Endothelial cell of umbilical vein (primary cell): ENCODE measurements around the gene ANKRD44. TPM values are rescaled to one million over a fixed set of nuclear protein-coding genes. Genes with fewer than 3 reads are reported as not detected.

Experiments used
- BruUV-seq: library from RNA; stranded (reverse); fragments of 400-500 nt; replicated peaks from 2 replicates; lab custom pipeline; 2021; lab: Mats Ljungman, UMichigan
- CTCF ChIA-PET: fragments of 300-600, 350-600 bp; sonication (Branson Sonifier 250); formaldehyde crosslinking; loops from one replicate; lab custom pipeline; 2021; ENCODE audit warnings: antibody characterized with exemption, inconsistent platforms; lab: Charles Lee
- POLR2A ChIA-PET: fragments of 300-600, 350-600 bp; sonication (Branson Sonifier 250); formaldehyde crosslinking; loops from one replicate; lab custom pipeline; 2021; ENCODE audit warnings: antibody characterized with exemption, inconsistent platforms; lab: Charles Lee
- DNase-seq: peaks from one replicate; pipeline ENCODE4 v3.0.0-alpha.2; 2011; ENCODE audit warnings: low read depth, low spot score
- FAIRE-seq: peaks from 2 replicates; lab custom pipeline; 2011; peaks lifted over from hg19 to GRCh38; lab: Jason Lieb, UNC
- H2AFZ ChIP-seq: 2 replicates; pipeline ENCODE4 v1.6.0; 2012; ENCODE audit warnings: low read depth, low read length, control low read depth, inconsistent platforms
- H3K27ac ChIP-seq: 2 replicates; pipeline ENCODE4 v1.5.1; 2011; ENCODE audit warnings: low read depth, mild to moderate bottlenecking, control low read depth, low read length, moderate library complexity; ENCODE audit not compliant: insufficient read depth
- H3K27me3 ChIP-seq, 2 experiments: 2 replicates each; pipeline versions ENCODE4 v1.6.0 to v1.6.1; 2011; ENCODE audit warnings: low read length in 2 of 2, mixed read lengths in 1 of 2; ENCODE audit not compliant: control insufficient read depth in 2 of 2, insufficient read depth in 2 of 2
- H3K36me3 ChIP-seq, 2 experiments: 2 replicates in 1 of 2; 3 replicates in 1 of 2; pipeline ENCODE4 v1.5.1; 2011; ENCODE audit warnings: low read length in 2 of 2, mild to moderate bottlenecking in 1 of 2, moderate library complexity in 1 of 2; ENCODE audit not compliant: control insufficient read depth in 2 of 2, insufficient read depth in 2 of 2; ENCODE audit errors: extremely low read depth in 1 of 2
- H3K4me1 ChIP-seq: 3 replicates; pipeline ENCODE4 v1.5.1; 2011; ENCODE audit warnings: mild to moderate bottlenecking, low read length; ENCODE audit not compliant: control insufficient read depth, insufficient read depth; ENCODE audit errors: extremely low read depth
- H3K4me2 ChIP-seq: 2 replicates; pipeline ENCODE4 v1.6.1; 2011; ENCODE audit warnings: low read length, control low read depth, mixed read lengths; ENCODE audit not compliant: insufficient read depth
- H3K4me3 ChIP-seq, 3 experiments: fragments of 200-600 bp in 1 of 3; sonication (generic), shearing (Covaris generic) in 1 of 3; replicated peaks in 1 of 3; 2 replicates each; pipeline ENCODE4 v1.5.1; 2011 to 2016; ENCODE audit warnings: control low read depth in 3 of 3, low read length in 3 of 3, mild to moderate bottlenecking in 2 of 3, inconsistent platforms in 1 of 3, low read depth in 1 of 3, moderate library complexity in 1 of 3; ENCODE audit not compliant: insufficient read depth in 1 of 3
- H3K79me2 ChIP-seq: 2 replicates; pipeline ENCODE4 v1.6.0; 2012; ENCODE audit warnings: low read length, inconsistent platforms; ENCODE audit not compliant: control insufficient read depth, insufficient read depth
- H3K9ac ChIP-seq: replicated peaks from 2 replicates; pipeline ENCODE3; 2011; ENCODE audit warnings: low read length, control low read depth; ENCODE audit not compliant: insufficient read depth; ENCODE audit errors: extremely low read depth
- H3K9me1 ChIP-seq: replicated peaks from 3 replicates; pipeline ENCODE4 v1.6.0; 2011; ENCODE audit warnings: mild to moderate bottlenecking, low read length; ENCODE audit not compliant: control insufficient read depth, insufficient read depth; ENCODE audit errors: extremely low read depth
- H3K9me3 ChIP-seq: replicated peaks from 2 replicates; pipeline ENCODE4 v1.5.1; 2012; ENCODE audit warnings: low read length, inconsistent platforms; ENCODE audit not compliant: control insufficient read depth, insufficient read depth
- H4K20me1 ChIP-seq: replicated peaks from 2 replicates; pipeline ENCODE3; 2011; ENCODE audit warnings: mild to moderate bottlenecking, low read length; ENCODE audit not compliant: control insufficient read depth, insufficient read depth; ENCODE audit errors: extremely low read depth
- CTCF ChIP-seq, 2 donors: IDR thresholded peaks; 1 replicate in 1 of 2; 2 replicates in 1 of 2; pipeline ENCODE4 v1.5.1; 2011; ENCODE audit warnings: low read length in 2 of 2, mild to moderate bottlenecking in 2 of 2, moderate library complexity in 2 of 2, control low read depth in 1 of 2, inconsistent platforms in 1 of 2, low read depth in 1 of 2; ENCODE audit not compliant: insufficient read depth in 1 of 2; ENCODE audit errors: extremely low read depth in 1 of 2
- EZH2 ChIP-seq: IDR thresholded peaks from 2 replicates; pipeline ENCODE4 v1.6.1; 2012; ENCODE audit warnings: borderline replicate concordance, low read depth, mild to moderate bottlenecking, moderate library complexity, low read length, inconsistent platforms; ENCODE audit not compliant: severe bottlenecking
- FOS ChIP-seq: IDR thresholded peaks from 2 replicates; pipeline ENCODE4 v1.6.1; 2011; ENCODE audit warnings: mild to moderate bottlenecking, low read length, moderate library complexity, borderline replicate concordance; ENCODE audit not compliant: insufficient read depth
- GATA2 ChIP-seq: IDR thresholded peaks from 2 replicates; pipeline ENCODE4 v1.7.0; 2011; ENCODE audit warnings: low read depth, mild to moderate bottlenecking, moderate library complexity, mixed read lengths, low read length; ENCODE audit not compliant: insufficient read length, insufficient read depth
- JUN ChIP-seq: IDR thresholded peaks from 2 replicates; pipeline ENCODE4 v1.6.1; 2011; ENCODE audit warnings: borderline replicate concordance, low read depth; ENCODE audit not compliant: insufficient read length, insufficient read depth
- MYC ChIP-seq: IDR thresholded peaks from one replicate; pipeline ENCODE4 v1.6.1; 2011; ENCODE audit warnings: mild to moderate bottlenecking, low read depth, low read length
- POLR2A ChIP-seq: IDR thresholded peaks from 2 replicates; pipeline ENCODE4 v1.6.1; 2012; ENCODE audit warnings: low read depth, mild to moderate bottlenecking, control low read depth, low read length
- POLR2AphosphoS5 ChIP-seq: IDR thresholded peaks from 2 replicates; pipeline ENCODE4 v1.6.1; 2012; ENCODE audit warnings: low read depth, mild to moderate bottlenecking, control low read depth, low read length, moderate library complexity; ENCODE audit not compliant: insufficient read depth
- dilution Hi-C: fragments of 300-500 bp; cut with MboI; formaldehyde crosslinking; loops from one replicate; pipeline ENCODE4 v1.15.0; 2019; ENCODE audit warnings: low sequenced_read_pairs; ENCODE audit not compliant: extremely low pct_ligation_motif_present
- intact Hi-C: fragments of 100-400 bp; cut with micrococcal nuclease; formaldehyde crosslinking; loops from one replicate; pipeline ENCODE4 v1.10.0; 2022
- polyA plus RNA-seq, 4 experiments: library from polyadenylated mRNA; depleted of rRNA in 3 of 4; stranded (reverse) in 3 of 4; unstranded in 1 of 4; fragments of >200 nt; gene quantifications; 2 replicates each; pipeline versions ENCODE4 v1.2.1 to v1.2.3, GENCODE V29; 2011 to 2012; ENCODE audit warnings: missing spikeins in 1 of 4
- total RNA-seq: library from RNA; stranded (reverse); gene quantifications from 2 replicates; pipeline ENCODE4 v1.2.3, GENCODE V29; 2021
- TF ChIP-seq, protein P1 (sequence below): IDR thresholded peaks from 2 replicates; pipeline ENCODE4 v1.6.1; 2011; ENCODE audit not compliant: insufficient read depth, insufficient read length

ANKRD44 gene
- total and polyA plus RNA-seq, 2 donors (not counting 3 experiments of a cell fraction or from before 2014, with no cell fraction given) = 3.4 to 6.1 TPM

GRCh38 chr2:197201874-197202273, 108.7 kb downstream of the ANKRD44 start:
- TF ChIP-seq EZH2 (no peak), POLR2A (no peak), CTCF (IDR thresholded peaks at IDR 0.05; ENCODE audit: extremely low read depth in 1 of 2, insufficient read depth in 1 of 2, low read depth in 1 of 2, low read length in 2 of 2) (no peak), MYC (no peak), FOS (no peak), POLR2AphosphoS5 (no peak), GATA2 (no peak), JUN (no peak)
- TF ChIP-seq, protein P1, sequence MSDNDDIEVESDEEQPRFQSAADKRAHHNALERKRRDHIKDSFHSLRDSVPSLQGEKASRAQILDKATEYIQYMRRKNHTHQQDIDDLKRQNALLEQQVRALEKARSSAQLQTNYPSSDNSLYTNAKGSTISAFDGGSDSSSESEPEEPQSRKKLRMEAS = no peak
- H2AFZ ChIP-seq = no peak overlapping the region
- H3K4me3 ChIP-seq = no peak overlapping the region
- no TSS peak for BruUV-seq
- H3K27ac ChIP-seq = no peak overlapping the region
- H3K9ac ChIP-seq = no peak overlapping the region
- H3K36me3 ChIP-seq = no peaks in the 10 kb centered on the region
- ChIA-PET CTCF (no interaction called here), POLR2A (no interaction called here)
- H4K20me1 ChIP-seq = no peaks in the 10 kb centered on the region
- no peak for FAIRE-seq
- H3K4me2 ChIP-seq = no peak overlapping the region
- H3K9me3 ChIP-seq = no peaks in the 10 kb centered on the region
- H3K79me2 ChIP-seq = no peaks in the 10 kb centered on the region
- peaks cover 0 to 4% of the 10 kb centered on the region in 2 experiments for H3K27me3 ChIP-seq
- no peaks in the 10 kb centered on the region for H3K9me1 ChIP-seq
- intact Hi-C loops (no loop called here), dilution Hi-C loops (no loop called here)
- no peaks in the 10 kb centered on the region for H3K4me1 ChIP-seq
- no peak for DNase-seq
